ENCODE results near the gene P3H3.

The P3H3 gene

GRCh38 chr12:6827982-6828780, at the start of gene P3H3:
P3H3 (plus strand) TSS chr12:6828407; CDS start chr12:6828441, 34 bp downstream.
- DNase-seq (ENCODE audit: low spot score): no peak

- peak; percentile 75 for DNase-seq (ENCODE audit: low spot score)
These were observed 49.3 kb upstream of the P3H3 start for GRCh38 chr12:6778574-6779550.

GRCh38 chr12:6779708-6780432, 48.3 kb upstream of the P3H3 start:
- no peak for DNase-seq (ENCODE audit: low spot score)

- no peak for DNase-seq (ENCODE audit: low spot score)
These were observed 47.6 kb upstream of the P3H3 start for GRCh38 chr12:6780573-6780972.

- no peak for DNase-seq (ENCODE audit: low spot score)
These were observed 46.1 kb upstream of the P3H3 start for GRCh38 chr12:6782119-6782518.

GRCh38 chr12:6782850-6783566, 45.2 kb upstream of the P3H3 start:
- no peak for DNase-seq (ENCODE audit: low spot score)

- DNase-seq (ENCODE audit: low spot score): no peak
These were observed 44.4 kb upstream of the P3H3 start for GRCh38 chr12:6783828-6784227.

- DNase-seq (ENCODE audit: low spot score): no peak
These were observed 43.9 kb upstream of the P3H3 start for GRCh38 chr12:6784296-6784695.

GRCh38 chr12:6784761-6785160, 43.4 kb upstream of the P3H3 start:
- DNase-seq (ENCODE audit: low spot score): no peak

GRCh38 chr12:6786416-6787094, 41.7 kb upstream of the P3H3 start:
- DNase-seq (ENCODE audit: low spot score): no peak

GRCh38 chr12:6787309-6787708, 40.9 kb upstream of the P3H3 start:
- no peak for DNase-seq (ENCODE audit: low spot score)

- no peak for DNase-seq (ENCODE audit: low spot score)
These were observed 39.0 kb upstream of the P3H3 start, which contains the start of gene CD4 for GRCh38 chr12:6788972-6789924. CD4 (plus strand) TSS chr12:6789528; CDS start chr12:6800139, 10,611 bp downstream.

- no peak for DNase-seq (ENCODE audit: low spot score)
These were observed 37.6 kb upstream of the P3H3 start for GRCh38 chr12:6790496-6791150.

GRCh38 chr12:6791931-6792520, 36.2 kb upstream of the P3H3 start:
- DNase-seq (ENCODE audit: low spot score): no peak

GRCh38 chr12:6792522-6793201, 35.5 kb upstream of the P3H3 start:
- DNase-seq (ENCODE audit: low spot score): no peak

- DNase-seq (ENCODE audit: low spot score): no peak
These were observed 33.1 kb upstream of the P3H3 start for GRCh38 chr12:6795088-6795487.

- DNase-seq (ENCODE audit: low spot score): no peak
These were observed 31.6 kb upstream of the P3H3 start for GRCh38 chr12:6796576-6796975.

- DNase-seq (ENCODE audit: low spot score): no peak
These were observed 29.1 kb upstream of the P3H3 start for GRCh38 chr12:6799147-6799546.
